GM19328 (cell line): Measurements from ENCODE around the gene ITGA3.
"Not testable (repeated sequence)": the region's sequence is repeated elsewhere in the genome, so short reads cannot be mapped to it uniquely, and the experiment has no call there.

Source experiments
- ATAC-seq: cut with Tn5 transposase; IDR thresholded peaks from one replicate; pipeline ENCODE4 v1.9.1; 2021; ENCODE audit warnings: mild to moderate bottlenecking, moderate library complexity; ENCODE audit not compliant: unreplicated experiment

Gene ITGA3

DNA sequence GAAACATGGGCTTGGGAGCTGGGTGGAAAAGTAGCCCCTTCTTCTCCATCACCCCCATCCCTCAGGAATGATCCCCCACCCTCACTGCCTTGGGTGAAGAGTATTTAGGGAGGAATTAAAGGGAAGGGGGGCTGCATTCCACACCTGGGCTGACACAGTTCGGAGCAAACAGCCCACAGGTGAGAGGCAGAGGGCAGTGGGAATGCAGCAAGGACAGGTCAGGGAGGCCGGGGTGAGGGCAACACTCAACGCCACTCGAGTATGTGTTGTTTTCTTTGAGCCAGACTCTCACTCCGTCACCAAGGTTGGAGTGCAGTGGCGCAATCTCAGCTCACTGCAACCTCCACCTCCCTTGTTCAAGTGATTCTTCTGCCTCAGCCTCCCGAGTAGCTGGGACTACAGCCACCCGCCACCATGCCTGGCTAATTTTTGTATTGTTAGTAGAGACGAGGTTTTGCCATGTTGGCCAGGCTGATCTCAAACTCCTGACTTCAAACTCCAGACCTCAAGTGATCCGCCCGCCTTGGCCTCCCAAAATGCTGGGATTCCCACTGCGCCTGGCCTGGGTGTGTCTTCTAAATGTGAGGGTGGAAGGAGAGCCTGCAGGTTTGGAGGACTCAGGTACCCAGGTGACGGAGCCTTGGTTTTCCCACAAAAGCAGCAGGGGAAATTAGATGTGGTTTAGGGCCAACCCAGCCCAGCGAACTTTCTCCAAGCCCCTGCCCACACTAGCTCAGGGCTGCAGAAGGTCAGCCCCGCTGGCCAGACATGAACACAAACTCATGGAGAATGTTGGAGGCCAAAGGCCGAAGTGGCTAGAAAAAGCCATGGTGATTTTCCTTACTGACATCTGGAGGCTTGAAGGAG lies 21.2 kb upstream of the ITGA3 start:
- ATAC-seq, result no peak

DNA sequence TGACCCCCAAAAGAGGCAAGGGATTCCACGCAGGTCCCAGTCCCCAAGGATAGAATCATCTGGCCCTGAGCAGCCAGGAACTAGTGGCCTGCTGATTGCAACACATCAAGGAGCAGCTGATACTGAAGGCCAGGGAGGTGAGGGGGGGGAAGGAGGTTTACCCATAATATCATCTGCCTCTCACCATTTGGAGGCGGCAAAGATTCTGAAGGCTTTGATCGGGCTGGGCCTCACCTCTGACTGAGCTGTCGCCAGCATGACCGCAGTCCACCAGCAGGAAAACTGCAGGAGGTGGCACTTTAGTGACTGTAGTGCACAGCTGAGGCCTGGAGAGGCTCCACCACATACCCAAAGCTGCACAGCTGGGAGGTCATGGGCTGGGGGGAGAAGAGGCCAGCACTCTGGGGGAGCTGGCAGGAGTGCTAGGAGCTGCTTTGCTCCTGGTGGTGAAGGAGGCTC lies 20.5 kb upstream of the ITGA3 start:
- ATAC-seq, result no peak

DNA sequence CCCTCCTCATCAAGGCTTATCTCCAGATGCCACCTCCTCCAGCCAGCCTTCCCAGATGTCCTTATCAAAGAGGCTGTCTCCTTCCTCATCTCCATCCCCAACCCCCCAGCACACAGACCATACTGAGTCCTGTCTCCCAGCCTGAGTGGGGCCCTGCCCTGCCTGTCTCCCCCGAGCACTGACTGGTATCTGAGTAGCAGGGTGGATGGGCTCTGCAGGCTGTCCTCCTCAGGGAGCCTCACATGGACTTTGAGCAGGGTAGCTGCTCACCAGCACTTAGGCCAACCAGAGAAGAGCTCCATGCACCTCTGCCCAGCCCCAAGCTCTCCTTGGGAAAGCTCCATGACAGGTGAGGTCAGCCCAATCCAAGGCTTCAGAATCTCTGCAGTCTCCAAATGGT lies 20.0 kb upstream of the ITGA3 start:
- no peak for ATAC-seq

DNA sequence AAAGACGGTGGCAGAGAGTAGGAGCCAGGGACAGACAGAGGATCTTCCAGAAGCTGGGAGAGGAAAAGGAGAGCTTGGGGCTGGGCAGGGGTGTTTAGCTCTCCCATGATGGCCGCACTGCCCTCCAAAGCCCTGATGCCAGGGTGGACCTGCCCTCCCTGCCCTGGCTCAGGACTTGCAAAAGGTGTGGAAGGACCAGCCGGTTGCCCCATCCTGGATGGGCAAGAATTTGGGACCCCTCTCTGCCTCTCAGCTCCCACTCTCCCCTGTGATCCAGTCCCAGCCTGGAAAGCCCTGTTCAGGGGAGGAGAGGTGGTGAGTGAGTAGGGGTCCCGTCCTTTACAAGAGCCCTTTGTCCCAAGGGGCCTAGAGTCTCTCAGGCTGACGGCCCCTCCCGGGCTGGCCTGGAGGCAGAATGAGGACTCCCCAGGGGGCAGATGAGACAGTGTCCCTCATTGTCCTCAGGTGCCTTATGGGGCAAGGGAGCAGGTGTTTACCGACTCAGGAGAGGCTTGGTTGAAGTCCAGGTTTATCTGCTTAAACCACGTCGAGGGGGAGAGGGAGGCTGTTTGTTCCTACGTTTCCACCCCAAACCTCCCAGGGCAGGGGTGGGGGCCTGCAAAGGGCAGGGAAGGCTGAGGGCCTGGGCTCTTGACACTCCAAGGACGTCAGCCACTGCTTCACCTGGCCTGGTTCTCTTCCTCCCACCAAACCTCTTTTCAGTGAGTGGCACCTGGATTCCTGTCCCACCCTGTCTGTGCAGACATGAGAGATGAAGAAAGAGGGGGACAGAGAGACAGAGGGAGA lies 19.3 kb upstream of the ITGA3 start:
- no peak for ATAC-seq

DNA sequence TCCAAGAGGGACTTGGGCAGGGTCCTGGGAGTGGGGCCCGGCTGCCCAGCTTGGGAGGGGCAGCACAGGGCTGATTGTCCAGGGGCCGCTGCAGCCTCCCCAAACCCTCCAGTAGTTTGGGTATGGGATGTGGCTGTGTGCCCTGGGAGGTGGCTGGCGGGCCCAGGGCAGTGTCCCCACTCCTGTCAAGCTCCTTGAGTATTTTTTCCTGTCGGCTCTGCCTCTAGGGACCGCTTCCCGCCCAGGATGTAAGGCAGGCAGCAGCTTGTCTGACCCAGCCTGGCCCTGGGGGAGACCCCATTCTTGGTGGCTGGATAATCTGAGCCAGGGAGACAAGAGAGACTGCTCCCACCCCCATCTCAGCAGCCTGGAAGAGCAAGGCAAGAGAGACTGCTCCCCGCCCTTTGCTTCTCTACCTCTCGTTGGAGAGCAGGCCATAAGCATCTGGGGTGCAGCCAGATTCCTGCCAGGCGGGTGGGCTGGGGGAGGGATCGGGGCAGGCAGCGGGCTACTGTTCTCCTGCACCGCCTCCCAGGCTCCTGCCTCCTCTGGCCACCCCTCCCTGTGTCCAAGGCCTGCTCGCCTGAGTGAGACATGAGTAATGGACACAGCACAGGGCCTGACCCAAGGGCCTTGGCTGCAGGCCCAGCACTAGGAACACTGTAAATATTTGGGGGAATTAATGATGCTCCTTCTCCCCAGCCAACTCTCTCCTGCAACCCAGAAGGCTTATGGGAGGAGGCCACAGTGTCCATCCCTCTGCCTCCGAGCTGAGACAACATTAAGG lies 18.4 kb upstream of the ITGA3 start:
- no peak for ATAC-seq

DNA sequence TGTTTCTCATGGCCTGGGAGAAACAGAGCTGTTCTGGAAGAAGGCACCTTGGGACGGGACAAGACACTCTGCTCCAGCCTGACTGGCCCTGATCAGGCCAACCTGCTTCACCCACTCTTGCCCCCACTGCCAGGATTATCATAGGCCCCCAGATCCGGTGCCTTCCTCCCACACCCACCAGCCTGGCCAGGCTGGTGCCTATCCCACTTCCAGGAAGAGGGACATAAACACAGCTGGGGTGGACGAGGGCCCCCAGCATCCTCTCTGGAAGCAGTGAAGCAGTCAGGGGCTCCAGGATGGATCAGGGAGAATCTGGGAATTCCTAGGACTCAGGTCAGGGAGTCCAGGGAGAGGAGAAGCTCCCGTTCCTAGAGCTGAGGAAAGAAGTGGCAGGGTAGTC lies 16.9 kb upstream of the ITGA3 start:
- no peak for ATAC-seq

DNA sequence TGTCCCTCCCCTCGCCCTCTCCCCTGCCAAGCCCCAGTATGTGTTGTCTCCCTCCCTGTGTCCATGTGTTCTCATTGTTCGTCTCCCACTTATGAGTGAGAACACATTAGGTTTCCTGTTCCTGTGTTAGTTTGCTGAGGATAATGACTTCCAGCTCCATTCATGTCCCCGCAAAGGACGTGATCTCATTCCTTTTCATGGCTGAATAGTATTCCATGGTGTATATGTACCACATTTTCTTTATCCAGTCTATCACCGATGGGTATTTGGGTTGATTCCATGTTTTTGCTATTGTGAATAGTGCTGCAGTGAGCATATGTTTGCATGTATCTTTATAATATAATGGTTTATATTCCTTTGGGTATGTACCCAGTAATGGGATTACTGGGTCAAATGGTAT lies 15.4 kb upstream of the ITGA3 start:
- ATAC-seq, result not testable (repeated sequence)

DNA sequence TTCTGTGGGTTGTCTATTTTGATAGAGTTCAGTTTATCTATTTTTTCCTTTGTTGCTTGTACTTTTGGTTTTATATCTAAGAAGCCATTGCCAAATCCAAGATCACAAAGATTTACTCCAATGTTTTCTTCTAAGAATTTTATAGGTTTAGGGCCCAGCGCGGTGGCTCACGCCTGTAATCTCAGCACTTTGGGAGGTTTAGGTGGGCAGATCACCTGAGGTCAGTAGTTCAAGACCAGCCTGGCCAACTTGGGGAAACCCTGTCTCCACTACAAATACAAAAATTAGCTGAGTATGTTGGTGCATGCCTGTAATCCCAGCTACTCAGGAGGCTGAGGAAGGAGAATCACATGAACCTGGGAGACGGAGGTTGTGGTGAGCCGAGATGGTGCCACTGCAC lies 13.7 kb upstream of the ITGA3 start:
- ATAC-seq, result no peak

DNA sequence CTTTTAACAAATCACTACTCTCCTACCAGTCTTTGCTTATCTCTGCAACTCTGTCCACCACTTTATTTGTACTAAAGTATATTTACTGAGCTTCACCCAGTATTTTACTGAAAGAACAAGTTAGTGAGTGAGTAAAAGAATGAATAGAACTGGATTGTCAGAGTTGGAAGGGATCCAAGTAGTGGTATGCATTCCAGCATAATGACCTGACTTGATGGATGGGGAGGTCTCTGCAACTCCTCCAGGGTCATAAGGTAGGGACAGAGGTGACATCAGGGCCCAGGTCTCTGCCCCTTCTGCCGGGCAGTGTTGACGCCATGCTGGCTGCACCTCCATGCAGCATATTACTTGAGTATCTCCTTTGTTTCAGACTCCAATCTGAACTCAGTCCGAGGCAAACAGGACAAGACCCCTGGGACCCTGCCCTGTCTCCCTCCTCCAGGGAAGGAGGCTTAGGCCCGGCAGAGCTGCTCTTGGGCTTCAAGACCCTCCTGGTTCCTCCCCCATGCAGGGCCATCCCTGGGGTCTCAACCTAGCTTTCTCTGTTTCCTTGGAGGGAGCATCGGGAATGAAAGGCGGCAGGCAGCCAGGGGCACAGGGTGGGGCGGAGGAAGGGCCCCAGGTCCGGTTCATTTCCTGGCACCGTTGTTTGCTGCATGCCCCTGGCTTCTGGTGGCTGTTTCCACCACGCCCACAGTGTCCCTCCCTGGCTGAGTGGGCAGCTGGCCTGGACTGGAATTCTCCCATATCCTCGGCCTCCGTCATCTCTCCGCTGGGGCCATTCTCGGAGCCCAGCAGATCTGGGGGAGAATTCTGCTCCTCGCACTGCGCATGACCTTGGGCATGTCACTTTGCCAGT lies 12.4 kb upstream of the ITGA3 start:
- no peak for ATAC-seq

DNA sequence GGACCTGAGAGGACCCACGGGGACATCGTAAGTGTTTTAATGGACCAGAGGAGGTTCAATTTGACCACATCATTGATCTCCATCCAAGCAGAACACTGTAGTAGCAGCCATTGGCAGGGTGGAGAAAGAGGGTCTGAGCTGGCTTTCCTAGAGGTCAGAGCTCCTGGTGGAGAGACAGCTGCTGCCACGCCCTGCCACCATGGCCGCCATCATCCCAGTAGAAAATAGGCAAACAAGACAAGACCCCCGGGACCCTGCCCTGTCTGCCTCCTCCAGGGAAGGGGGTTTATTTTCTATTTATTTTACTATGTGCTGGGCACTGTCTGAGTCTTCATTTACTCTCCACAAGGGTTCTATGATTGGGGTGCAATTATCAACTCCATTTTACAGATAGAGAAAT lies 11.4 kb upstream of the ITGA3 start:
- no peak for ATAC-seq

DNA sequence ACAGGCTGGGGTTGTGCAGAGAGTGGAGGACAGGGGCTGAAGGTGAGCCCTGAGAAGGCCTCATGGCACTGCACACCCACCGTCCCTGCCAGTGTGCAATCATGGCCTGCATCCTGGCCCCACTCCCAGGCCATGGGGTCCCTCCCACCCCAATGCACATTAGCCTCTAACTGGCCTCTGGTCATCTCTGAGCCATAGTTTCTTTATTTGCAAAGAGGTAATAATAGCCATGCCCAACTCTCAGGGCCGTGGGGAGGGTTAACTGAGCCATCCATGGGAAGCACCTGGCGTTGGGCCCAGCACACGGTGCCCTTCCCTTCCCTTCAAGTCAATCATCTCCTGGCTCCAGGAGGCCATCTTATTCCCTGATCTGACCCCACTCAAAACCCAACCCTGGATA lies 10.8 kb upstream of the ITGA3 start:
- no peak for ATAC-seq

DNA sequence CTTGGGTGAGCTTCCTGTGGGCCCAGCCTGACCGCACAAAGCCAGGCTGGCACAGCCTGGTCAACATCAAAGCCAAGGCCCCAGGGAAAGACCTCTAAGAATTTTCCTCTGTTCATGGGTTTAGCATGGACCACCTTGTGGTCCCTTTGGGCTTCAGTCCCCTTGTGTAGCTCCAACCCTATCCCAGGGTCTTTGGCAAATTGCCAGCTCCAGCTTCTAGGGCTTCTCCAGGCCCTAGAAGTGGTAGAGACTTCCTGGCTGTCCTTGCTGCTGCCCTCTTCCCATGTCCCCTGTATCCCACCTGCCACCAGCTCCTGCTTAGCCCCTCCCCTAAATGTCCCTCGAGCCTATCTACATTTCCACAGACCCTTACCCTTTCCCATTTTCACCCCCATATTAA lies 9.7 kb upstream of the ITGA3 start:
- no peak for ATAC-seq

DNA sequence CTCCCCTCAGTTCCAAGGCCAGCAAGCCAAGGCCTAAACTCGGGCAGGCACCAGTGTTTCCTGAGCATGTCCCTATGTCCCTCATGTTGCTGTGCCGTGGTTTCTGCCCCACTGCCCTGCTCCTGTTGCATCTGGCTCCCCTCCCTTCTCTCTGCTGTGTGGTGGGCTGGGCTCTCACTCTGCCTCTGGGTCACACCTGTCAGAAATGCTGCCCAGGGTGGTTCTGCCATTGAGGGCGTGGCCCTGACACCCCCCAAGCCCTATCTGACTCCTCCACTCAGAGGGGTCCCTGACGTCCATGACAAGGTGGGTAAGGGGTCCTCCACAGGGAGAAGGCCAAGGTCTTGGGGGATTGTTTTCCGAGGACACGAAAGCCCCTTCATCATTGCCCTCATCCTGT lies 9.2 kb upstream of the ITGA3 start:
- no peak for ATAC-seq

DNA sequence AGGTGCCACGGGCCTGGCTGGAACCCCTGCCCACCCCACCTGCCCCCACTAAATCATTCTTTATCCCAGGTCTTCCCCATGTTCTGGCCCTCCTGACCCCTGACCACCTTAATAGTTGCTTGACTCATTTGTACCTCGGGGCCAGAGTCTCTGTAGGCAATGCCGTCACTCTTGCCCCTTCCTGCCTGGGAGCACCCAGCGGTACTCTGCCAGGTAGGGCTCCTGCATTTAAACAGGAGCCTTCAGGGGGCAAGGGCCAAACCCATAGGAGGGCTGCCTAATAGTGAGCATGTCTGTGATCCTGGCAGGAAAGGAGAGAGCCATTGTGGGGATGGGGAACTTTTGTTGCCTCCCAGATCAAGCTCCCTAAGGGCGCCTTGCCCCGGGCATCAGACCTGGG lies 8.8 kb upstream of the ITGA3 start:
- no peak for ATAC-seq

DNA sequence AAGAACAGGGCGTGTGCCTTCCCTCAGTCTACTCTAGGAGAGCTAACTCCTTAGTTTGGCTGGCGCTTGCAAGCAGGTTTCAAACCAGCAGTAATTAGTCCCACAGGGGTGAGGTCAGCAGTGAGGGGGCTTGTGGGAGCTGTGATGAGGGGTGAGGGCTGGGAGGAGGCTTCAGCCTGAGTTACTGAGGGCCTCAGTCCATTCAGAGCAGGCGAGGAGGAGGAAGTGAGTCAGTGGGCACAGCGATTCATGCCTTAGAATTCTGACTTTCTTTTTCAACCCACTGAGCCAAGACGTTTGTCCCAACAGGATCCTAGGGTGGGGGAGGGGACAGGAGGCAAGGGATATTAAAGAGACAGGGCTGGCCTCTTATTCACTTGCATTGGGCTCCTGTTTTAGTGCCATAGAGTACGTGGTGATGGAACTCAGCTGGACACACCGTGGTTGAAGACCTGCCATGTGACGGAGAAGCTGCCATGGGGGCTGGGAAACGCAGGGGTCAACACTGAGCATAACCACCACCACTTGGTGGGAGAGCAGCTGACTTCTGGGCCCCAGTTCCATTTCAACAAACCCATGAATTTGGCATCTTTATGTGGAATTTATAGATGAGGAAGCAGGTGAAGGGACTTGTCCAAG lies 8.3 kb upstream of the ITGA3 start:
- no peak for ATAC-seq

DNA sequence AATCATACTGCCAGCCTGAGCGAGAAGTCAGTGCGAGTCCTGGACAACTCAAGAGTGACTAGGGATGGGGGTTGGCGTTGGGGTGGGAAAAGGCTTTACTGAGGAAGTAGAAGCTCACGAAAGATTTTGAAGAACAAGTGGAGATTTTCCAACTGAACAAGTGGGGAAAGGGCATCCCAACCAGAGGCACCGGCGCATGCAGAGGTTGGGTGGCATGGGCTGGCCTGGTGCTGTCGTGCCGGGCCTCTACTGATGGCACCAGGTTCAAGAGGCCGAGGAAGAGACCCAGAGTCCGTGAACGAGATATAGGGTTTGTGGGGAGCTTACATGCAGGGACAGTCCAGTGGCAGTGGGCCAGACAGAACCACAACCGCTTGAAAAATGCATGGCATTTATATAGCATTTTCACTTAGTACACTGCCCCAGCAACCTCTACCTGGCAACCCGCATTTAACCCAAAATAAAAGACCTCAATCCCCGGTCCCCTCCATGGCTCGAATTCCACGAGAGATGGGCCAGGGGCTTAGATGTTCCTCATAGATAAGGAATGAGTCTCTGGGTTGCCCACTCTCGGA lies 7.7 kb upstream of the ITGA3 start:
- ATAC-seq, result no peak

DNA sequence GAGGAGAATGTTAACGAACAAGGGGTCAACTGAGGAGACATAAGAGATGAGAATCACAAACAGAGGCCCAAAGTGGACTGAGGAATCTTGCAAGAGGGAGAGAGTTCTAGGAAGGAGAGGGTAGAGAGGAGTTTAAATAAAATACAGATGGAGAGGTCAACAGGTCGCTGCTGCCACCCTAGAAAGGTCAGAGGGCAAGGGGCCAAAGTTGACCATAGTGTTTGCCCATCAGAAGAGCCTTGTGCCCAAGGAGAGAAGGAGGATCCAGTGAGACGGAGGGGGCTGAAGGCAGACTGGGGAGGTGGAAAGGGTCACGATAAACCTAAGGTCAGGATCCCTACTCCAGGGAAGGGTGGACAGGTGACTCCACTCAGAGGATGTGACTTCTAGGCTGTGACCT lies 6.9 kb upstream of the ITGA3 start:
- no peak for ATAC-seq

DNA sequence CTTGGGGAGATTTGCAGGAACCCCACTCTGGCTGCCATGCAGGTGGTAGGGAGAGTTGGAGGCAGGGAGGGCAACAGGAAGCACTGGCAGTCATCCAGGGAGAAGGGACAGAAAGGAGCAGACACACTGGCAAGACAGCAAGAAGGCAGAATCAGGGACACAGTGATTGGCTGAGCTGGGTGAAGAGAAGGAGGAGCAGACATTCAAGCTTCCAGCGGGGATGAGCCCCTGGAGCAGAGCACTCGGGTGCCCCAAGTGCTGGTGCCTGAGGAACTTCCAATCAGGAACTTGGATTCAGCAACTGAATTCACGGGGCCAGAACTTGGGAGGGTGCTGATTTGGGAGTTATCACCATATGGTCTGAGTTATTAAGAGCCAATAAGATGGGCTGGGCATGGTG lies 6.3 kb upstream of the ITGA3 start:
- ATAC-seq, result no peak

DNA sequence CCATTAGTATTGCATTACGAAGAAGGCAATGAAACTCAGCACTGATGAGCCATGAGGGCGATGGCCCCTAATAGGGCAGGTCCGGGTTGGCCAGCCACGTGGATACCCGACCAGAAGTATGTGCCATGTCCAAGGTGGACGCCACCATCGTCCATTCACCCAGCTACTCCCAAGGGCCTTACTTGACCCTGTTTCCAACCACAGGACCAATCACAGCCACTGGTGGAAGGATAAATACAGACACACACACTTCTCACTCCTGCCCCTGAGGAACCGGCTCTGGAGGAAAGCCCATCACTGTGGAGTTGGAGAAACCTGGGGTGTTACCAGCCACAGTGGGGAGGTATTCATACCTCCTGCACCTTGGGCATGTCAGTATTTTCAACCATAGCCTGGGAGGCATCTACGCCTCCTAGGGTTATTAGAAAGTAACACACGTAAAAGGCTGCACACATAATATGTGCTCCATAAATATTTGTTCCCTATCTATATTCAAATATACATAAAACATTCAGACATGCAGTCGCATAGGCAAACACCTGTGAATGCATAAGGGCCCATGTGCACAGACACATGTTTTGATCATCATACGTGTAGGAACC lies 5.4 kb upstream of the ITGA3 start:
- no peak for ATAC-seq
